Non-pigmented ciliary epithelial cell (primary cell): ENCODE results near the gene IPO9.
"Not testable (repeated sequence)": the region's sequence is repeated elsewhere in the genome, so short reads cannot be mapped to it uniquely, and the experiment has no call there.

Experiments used
- DNase-seq: peaks from one replicate; pipeline ENCODE4 v3.0.0-alpha.2; 2010; ENCODE audit warnings: low read depth

The IPO9 gene

GRCh38 chr1:201809876-201810275, 19.1 kb upstream of the IPO9 start:
- DNase-seq, result no peak

GRCh38 chr1:201810466-201811216, 18.3 kb upstream of the IPO9 start:
- no peak for DNase-seq

GRCh38 chr1:201813226-201813625, 15.7 kb upstream of the IPO9 start:
- no peak for DNase-seq

- no peak for DNase-seq
Measured at GRCh38 chr1:201816309-201816854, 12.6 kb upstream of the IPO9 start.

- no peak for DNase-seq
Measured at GRCh38 chr1:201818971-201819750, 9.8 kb upstream of the IPO9 start.

- no peak for DNase-seq
Measured at GRCh38 chr1:201820413-201820812, 8.5 kb upstream of the IPO9 start.

- DNase-seq, result no peak
Measured at GRCh38 chr1:201825245-201825644, 3.7 kb upstream of the IPO9 start.

- DNase-seq, result no peak
Measured at GRCh38 chr1:201826830-201827229, 2.1 kb upstream of the IPO9 start.

GRCh38 chr1:201827321-201828216, 1.4 kb upstream of the IPO9 start:
- DNase-seq, result no peak

GRCh38 chr1:201828217-201828819, 639 bp upstream of the IPO9 start:
- DNase-seq, result no peak

GRCh38 chr1:201831371-201831770, 2.4 kb downstream of the IPO9 start:
- no peak for DNase-seq

GRCh38 chr1:201834621-201835020, 5.7 kb downstream of the IPO9 start:
- no peak for DNase-seq

- no peak for DNase-seq
Measured at GRCh38 chr1:201838381-201838780, 9.4 kb downstream of the IPO9 start.

GRCh38 chr1:201839089-201839488, 10.1 kb downstream of the IPO9 start:
- not testable (repeated sequence) for DNase-seq

GRCh38 chr1:201840055-201840454, 11.1 kb downstream of the IPO9 start:
- no peak for DNase-seq

GRCh38 chr1:201840490-201840889, 11.5 kb downstream of the IPO9 start:
- DNase-seq, result no peak

GRCh38 chr1:201841265-201841912, 12.4 kb downstream of the IPO9 start:
- DNase-seq, result no peak

- DNase-seq, result no peak
Measured at GRCh38 chr1:201842472-201843027, 13.6 kb downstream of the IPO9 start.

GRCh38 chr1:201845331-201846083, 16.6 kb downstream of the IPO9 start:
- no peak for DNase-seq

GRCh38 chr1:201847150-201847549, 18.2 kb downstream of the IPO9 start:
- no peak for DNase-seq
